ENCODE results near the gene ADCY7. TPM values are rescaled to one million over a fixed set of nuclear protein-coding genes. Genes with fewer than 3 reads are reported as not detected.
"Not testable (repeated sequence)": the region's sequence is repeated elsewhere in the genome, so short reads cannot be mapped to it uniquely, and the experiment has no call there.

ADCY7 gene
- total RNA-seq, 1 donor from 2014 or later: 17.0 TPM

DNA sequence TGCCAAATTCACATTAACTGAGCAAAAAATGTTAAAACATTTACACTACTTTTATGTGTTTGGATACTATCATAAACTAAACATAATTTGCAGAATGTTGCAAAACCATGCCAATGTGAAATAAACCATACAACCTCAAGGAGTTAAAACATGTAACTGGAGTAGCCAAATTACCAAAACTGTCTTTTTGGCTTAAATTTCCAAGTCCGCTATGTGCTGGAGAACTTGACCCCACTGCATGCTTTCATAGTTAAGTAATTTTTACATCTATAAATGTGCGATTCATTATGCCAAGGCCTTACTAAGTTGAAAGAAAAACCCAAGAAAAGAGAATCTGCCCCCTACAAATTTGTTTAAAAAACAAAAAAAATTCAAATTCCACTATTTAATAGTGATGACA lies 74.2 kb downstream of the ADCY7 start:
- H3K36me3 Mint-ChIP-seq (ENCODE audit: insufficient read depth): peaks cover 34% of the 10 kb centered on the region
- no peaks in the 10 kb centered on the region for H3K4me1 Mint-ChIP-seq (ENCODE audit: low read depth)
- no peak overlapping the region for H3K4me3 Mint-ChIP-seq (ENCODE audit: low read depth)
- H3K27ac Mint-ChIP-seq: no peak overlapping the region
- no peaks in the 10 kb centered on the region for H3K27me3 Mint-ChIP-seq
- DNase-seq (ENCODE audit: low spot score, unreplicated experiment): no peak
- peaks cover 4% of the 10 kb centered on the region for H3K9me3 Mint-ChIP-seq (ENCODE audit: low read depth)
- TF ChIP-seq, protein P1, sequence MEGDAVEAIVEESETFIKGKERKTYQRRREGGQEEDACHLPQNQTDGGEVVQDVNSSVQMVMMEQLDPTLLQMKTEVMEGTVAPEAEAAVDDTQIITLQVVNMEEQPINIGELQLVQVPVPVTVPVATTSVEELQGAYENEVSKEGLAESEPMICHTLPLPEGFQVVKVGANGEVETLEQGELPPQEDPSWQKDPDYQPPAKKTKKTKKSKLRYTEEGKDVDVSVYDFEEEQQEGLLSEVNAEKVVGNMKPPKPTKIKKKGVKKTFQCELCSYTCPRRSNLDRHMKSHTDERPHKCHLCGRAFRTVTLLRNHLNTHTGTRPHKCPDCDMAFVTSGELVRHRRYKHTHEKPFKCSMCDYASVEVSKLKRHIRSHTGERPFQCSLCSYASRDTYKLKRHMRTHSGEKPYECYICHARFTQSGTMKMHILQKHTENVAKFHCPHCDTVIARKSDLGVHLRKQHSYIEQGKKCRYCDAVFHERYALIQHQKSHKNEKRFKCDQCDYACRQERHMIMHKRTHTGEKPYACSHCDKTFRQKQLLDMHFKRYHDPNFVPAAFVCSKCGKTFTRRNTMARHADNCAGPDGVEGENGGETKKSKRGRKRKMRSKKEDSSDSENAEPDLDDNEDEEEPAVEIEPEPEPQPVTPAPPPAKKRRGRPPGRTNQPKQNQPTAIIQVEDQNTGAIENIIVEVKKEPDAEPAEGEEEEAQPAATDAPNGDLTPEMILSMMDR (IDR thresholded peaks at IDR 0.05; ENCODE audit: unreplicated experiment): no peak

- not testable (repeated sequence) for H3K4me1 Mint-ChIP-seq (ENCODE audit: low read depth); H3K27ac Mint-ChIP-seq; H3K4me3 Mint-ChIP-seq (ENCODE audit: low read depth); H3K27me3 Mint-ChIP-seq
- H3K36me3 Mint-ChIP-seq (ENCODE audit: insufficient read depth): peaks cover 52% of the 10 kb centered on the region
- H3K9me3 Mint-ChIP-seq (ENCODE audit: low read depth): peaks cover 17% of the 10 kb centered on the region
- peak; percentile 15 for DNase-seq (ENCODE audit: low spot score, unreplicated experiment)
Observed at GRCh38 chr16:50343566-50343965, 77.2 kb downstream of the ADCY7 start.

DNA sequence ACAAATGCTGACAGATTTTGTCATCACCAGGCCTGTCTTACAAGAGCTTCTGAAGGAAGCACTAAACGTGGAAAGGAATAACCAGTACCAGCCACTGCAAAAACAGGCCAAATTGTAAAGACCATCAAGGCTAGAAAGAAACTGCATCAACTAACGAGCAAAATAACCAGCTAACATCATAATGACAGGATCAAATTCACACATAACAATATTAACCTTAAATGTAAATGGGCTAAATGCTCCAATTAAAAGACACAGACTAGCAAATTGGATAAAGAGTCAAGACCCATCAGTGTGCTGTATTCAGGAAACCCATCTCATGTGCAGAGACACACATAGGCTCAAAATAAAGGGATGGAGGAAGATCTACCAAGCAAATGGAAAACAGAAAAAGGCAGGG lies 78.9 kb downstream of the ADCY7 start:
- not testable (repeated sequence) for DNase-seq (ENCODE audit: low spot score, unreplicated experiment); H3K27ac Mint-ChIP-seq; H3K4me3 Mint-ChIP-seq (ENCODE audit: low read depth); H3K27me3 Mint-ChIP-seq; H3K4me1 Mint-ChIP-seq (ENCODE audit: low read depth)
- Mint-ChIP-seq H3K9me3 (ENCODE audit: low read depth) (peaks cover 21% of the 10 kb centered on the region), H3K36me3 (ENCODE audit: insufficient read depth) (peaks cover 63% of the 10 kb centered on the region)

DNA sequence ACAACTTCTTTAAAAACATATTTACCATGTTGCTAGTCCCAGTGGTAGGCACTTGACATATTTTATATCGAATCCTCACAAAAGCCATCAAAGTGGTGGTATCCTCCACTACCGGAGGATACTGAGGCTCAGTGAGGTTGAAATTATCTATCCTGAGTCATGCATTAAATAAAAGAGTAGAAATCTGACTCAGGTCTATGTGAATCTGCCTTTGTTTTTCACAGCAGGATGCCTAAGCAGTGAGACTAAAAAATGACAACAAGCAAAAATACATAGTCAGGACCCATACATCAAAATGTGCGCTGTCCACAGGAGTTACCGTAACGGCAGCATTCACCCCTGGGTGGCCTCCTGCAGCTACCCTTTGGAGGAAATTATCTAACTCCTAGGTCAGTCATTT lies 84.8 kb downstream of the ADCY7 start:
- H3K4me3 Mint-ChIP-seq (ENCODE audit: low read depth): no peak overlapping the region
- peaks cover 11% of the 10 kb centered on the region for H3K9me3 Mint-ChIP-seq (ENCODE audit: low read depth)
- peaks cover 47% of the 10 kb centered on the region for H3K36me3 Mint-ChIP-seq (ENCODE audit: insufficient read depth)
- no peak for DNase-seq (ENCODE audit: low spot score, unreplicated experiment)
- no peaks in the 10 kb centered on the region for H3K4me1 Mint-ChIP-seq (ENCODE audit: low read depth)
- TF ChIP-seq, protein P1 (IDR thresholded peaks at IDR 0.05; ENCODE audit: unreplicated experiment): no peak
- H3K27me3 Mint-ChIP-seq: no peaks in the 10 kb centered on the region
- no peak overlapping the region for H3K27ac Mint-ChIP-seq

- TF ChIP-seq, protein P1 (IDR thresholded peaks at IDR 0.05; ENCODE audit: unreplicated experiment): no peak
- Mint-ChIP-seq H3K27me3 (no peaks in the 10 kb centered on the region), H3K27ac (no peak overlapping the region), H3K4me3 (ENCODE audit: low read depth) (no peak overlapping the region), H3K4me1 (ENCODE audit: low read depth) (no peaks in the 10 kb centered on the region), H3K9me3 (ENCODE audit: low read depth) (peaks cover 10% of the 10 kb centered on the region), H3K36me3 (ENCODE audit: insufficient read depth) (peaks cover 39% of the 10 kb centered on the region)
- DNase-seq (ENCODE audit: low spot score, unreplicated experiment): no peak
Observed at GRCh38 chr16:50351952-50352351, 85.6 kb downstream of the ADCY7 start.

DNA sequence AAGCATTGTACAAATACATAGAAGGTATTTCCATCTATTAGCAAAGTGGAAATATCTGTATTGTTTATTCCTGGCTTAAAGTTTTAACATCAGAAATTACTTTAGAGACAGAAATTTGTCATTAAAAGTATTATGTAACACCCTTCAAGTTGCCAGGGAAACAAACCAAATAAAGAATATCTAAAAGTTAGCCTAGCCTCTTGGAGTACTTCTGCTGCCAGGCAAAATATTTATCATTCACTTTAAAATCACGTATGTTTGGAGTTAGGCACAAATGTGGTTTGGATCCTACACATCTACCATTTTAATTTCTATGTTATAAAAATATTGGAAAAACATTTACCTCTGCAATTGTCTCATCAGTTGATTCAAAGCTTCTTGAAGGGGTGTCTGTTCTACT lies 87.7 kb downstream of the ADCY7 start:
- Mint-ChIP-seq H3K4me3 (ENCODE audit: low read depth) (no peak overlapping the region), H3K27ac (no peak overlapping the region), H3K36me3 (ENCODE audit: insufficient read depth) (peaks cover 23% of the 10 kb centered on the region), H3K27me3 (no peaks in the 10 kb centered on the region), H3K9me3 (ENCODE audit: low read depth) (peaks cover 3% of the 10 kb centered on the region), H3K4me1 (ENCODE audit: low read depth) (peaks cover 3% of the 10 kb centered on the region)
- TF ChIP-seq, protein P1 (IDR thresholded peaks at IDR 0.05; ENCODE audit: unreplicated experiment): no peak
- no peak for DNase-seq (ENCODE audit: low spot score, unreplicated experiment)
